NCI-H526 (cell line): ENCODE data around the gene CFAP45.

Experiments used
- DNase-seq, 2 experiments: peaks; one replicate each; lab custom pipeline; 2025; lab: John Stamatoyannopoulos, UW

CFAP45 gene

DNA sequence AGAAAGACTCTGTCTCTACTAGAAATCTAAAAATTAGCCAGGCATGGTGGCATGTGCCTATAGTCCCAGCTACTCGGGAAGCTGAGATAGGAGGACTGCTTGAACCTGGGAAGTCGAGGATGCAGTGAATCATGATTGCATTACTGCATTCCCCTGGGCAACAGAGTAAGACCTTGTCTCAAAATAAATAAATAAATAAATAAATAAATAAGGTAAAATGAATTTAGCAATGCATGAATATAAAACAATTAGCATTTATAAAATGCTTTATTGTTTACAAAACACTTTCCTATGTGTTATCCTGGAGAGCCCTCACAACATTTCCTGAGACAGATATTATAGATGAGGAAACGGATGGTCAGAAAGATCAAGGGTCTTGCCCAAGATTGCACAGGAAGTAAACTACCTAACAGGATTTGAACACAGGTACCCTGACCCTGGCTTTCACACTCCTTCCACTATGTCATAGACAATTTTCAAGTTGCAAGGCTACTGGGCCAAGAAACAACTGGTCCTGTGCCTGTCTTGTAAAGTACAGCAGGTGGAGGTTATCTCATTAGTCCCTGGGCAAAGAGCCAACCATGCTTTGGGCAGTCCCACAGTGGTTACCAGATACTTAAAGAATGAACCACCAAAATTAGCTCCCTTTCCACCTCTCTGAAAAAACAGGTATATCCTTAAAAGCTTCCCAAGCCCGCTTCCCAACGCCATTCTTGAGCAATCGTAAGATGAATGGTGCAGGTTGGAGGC lies 22.1 kb downstream of the CFAP45 start:
- DNase-seq = no peak

DNA sequence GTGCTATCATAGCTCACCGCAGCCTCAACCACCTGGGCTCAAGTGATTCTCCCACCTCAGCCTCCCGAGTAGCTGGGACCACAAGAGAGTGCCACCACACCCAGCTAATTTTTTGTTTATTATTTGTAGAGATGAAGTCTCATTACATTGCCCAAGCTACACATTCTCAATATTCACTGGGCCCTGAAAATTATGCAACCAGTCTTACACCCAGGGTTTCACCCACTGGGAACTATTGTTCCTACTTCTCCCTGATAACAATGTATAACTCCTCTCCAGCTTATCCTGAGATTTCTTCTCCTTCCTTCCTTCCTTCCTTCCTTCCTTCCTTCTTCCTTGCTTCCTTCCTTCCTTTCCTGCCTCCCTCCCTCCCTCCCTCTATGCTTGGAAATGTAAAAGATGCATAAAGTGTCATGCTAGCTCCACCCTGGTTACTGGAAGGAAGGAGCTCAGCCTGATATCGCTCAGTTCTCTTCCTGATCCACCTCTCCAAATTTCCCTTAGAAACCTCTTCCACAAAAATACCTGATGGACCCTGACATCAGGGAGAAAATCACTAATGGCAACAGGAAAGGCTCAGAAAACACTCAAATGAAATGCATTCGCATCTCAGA lies 26.3 kb downstream of the CFAP45 start:
- DNase-seq = no peak

DNA sequence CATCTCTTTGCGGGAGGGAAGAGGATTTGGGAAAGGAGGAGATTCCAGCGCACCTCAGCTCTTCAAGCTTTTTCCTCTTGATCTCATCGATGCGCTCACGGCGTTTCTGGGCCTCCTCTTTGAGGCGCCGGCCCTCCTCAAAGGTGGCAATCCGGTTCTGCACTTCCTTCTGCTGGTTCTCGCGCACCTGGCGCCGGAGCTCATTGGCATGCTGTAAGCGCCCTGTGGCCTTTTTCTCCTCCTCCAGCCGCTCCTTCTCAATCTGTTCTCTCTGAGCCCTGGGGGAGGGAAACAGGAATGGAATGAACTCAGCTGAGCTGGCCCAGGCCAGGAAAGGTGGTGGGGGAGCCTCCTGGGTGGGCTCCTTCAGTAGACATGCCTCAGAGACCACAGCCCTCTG lies 27.1 kb downstream of the CFAP45 start:
- no peak for DNase-seq

DNA sequence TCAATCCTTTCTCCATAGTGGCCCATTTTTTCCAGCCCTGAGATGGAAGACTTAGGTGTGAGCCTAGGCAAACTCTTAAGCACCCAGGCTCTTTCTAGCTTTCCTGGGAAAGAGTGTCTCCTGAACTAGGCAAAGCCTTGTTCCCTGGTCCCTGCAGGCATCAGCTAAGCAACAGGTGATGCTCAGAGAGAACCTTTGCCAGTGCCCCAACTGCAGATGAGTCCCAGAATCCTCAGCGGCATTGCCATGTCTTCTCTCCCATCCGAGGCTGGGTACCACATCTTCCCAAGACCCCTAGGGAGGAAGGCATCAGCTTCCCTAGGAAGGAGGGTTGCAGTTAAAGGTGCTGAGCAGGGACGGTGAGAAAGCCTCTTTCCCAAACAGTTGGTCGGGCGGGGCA lies 29.3 kb downstream of the CFAP45 start:
- no peak for DNase-seq

DNA sequence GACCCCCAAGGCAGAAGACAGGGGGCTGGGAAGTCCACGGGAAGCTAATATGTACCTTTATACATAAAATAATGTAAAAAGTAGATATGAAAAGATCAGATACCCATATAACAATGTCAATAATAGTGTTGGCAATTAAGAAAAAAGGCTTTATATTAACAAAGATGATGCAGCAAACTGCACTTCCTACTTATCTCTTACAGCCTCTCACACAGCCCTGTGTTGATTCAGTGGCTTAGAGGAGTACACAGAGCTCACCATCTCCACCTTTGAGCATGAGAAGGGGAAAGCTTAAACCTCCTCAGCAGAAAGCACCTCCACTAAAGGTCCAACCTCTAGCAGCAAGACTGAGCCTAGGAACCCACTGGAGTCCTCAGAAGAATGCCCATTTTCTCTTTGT lies 30.4 kb downstream of the CFAP45 start:
- no peak for DNase-seq

DNA sequence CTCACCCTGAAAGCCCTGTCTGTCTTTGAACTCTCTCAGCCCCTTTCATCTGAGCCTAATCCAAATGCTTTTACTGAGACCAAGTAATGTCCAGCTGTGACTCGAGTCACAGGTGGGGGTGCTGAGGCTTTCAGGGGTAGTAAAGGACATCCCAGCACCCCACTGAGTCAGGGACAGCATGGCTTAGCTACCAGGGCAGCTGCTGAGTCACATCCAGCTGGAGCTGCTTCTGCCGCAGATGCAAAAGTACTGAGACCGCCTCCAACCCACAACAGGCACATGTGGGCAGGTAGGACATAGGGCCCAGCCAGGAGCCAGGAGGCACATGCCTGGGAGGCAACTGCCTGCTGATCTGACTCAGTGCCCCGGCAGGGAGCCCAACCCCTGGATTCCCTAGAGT lies 30.8 kb downstream of the CFAP45 start:
- DNase-seq = no peak

DNA sequence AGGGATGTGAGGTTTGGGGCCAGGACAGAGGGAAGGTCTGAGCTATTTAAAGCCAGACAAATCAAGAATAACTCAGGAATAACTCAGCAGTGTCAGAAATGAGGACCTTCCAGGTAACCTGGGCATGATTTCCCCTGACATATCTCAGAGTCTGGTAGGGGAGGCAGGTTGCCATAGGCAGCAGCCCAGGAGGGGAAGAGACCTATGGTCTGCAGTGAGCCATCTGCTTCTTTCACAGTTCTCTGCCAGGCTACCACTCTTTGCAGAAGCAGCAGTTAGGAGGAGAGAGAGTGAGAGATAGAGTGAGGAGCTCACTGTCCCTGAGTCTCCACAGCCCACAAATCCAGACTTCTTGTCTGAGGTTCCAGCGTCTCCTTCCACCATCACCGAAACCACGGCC lies 31.2 kb downstream of the CFAP45 start:
- DNase-seq = no peak

DNA sequence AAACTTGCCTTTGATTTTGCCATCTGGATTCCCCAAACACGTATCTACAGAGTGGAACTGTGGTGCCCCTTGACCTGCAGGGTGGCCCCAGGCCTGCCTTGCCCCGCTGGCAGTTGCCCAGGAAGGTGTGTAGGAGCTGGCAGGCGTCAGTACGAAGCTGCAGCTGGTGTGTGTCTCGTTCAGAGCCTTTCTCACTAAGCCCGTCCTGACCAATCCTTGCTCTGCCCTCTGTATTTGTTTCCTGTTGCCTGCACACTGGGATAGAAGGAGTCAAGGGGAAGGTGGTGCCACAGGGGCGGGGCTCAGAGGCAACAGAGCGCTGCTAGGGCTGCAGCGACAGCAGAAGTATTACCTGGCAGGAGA lies 32.3 kb downstream of the CFAP45 start:
- peak; percentile 94 to 96 for DNase-seq

DNA sequence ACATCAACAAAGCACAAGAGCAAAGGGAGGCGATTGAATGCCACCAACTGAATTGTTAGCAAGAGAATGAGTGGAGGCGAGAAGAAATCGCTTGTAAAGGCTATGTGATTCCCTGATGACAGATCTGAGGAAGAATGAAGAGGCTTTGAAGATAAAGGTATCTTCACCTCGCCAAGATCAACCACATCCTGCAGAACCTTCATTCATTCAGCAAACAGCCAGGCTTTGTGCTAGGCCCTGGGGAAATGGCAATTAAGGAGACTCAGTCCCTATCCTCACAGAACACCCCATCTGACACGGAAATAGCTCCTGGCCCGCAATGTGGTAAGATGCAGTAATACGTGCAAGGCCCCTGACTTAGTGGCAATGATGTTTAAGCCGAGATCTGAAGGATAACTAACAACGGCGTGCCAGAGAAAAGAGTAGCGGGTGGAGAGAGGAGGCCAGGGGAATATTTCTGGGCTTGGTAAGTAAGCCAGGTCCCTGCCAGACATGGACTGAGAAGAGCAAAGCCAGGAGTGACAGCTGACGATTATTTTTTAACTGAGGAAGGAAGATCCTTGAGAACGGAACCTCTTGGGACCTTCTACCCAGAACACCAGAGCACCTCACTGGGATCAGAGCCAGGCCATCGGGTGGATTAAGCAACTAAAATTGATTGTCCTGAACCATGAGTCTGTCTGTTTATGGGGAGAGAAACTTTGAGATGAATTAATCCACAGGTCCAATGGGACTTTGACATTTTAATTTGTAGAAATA lies 32.9 kb downstream of the CFAP45 start:
- no peak for DNase-seq

DNA sequence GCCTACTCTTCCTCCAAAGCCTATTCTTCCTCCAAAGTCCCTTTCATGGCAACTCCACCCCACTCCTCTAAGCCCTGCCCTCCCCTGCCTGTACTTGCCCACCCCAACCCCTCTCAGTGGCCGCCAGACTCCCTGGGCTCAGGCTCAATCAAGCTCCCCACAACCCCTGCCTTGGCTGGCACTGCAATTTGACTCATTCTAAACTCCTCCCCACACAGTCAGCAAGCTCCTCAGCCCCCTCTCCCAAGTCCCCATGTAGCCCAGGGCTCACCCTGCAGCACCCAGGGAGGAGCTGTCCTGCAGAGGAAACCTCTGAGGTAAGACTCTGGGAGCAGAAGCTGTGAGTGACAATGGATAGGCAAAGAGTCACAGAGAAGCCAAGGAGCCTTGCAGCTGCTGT lies 33.9 kb downstream of the CFAP45 start:
- DNase-seq = no peak

DNA sequence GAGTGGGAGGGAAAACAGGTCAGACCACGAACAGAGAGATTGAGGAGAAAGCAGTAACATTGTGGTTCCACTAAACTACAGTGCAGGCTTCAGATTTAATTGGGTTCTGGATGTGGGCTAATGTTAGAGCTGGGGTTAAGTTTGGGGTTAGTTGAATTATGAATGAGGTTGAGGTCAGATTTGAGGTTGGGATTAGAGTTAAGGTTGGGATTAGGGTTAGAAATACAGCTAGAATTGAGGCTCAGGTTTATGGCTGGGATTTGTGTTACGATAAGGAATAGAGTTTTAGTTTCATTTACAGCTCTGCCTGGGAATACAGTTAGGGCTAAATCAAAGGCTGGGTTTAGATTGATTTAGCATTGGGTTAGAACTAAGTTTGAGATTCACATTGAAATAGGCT lies 35.7 kb downstream of the CFAP45 start:
- DNase-seq = no peak

DNA sequence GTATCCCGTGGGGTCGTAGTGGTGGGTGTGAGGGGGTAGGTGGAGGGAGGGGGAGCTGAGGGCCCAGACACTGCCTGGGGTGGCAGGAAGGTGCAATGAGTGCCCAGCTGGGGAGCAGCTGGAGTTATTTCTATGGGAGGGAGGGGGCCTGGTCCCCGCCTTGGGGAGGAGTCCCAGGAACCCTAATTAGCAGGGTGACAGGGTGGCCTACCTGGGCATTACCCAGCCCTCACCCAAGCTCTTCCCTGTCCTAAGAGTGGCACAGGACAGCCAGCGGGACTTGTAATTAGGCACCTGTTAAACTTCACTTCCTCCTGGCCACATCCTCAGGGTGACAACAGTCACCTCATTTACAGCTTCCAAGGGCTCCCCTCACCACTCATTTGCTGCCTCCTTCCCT lies 37.4 kb downstream of the CFAP45 start, which contains the start of gene VSIG8:
Gene VSIG8 (minus strand): TSS at position 101 of the 400 bp plus-strand sequence. CDS start 136 bp downstream, outside the sequence.
- no peak for DNase-seq

DNA sequence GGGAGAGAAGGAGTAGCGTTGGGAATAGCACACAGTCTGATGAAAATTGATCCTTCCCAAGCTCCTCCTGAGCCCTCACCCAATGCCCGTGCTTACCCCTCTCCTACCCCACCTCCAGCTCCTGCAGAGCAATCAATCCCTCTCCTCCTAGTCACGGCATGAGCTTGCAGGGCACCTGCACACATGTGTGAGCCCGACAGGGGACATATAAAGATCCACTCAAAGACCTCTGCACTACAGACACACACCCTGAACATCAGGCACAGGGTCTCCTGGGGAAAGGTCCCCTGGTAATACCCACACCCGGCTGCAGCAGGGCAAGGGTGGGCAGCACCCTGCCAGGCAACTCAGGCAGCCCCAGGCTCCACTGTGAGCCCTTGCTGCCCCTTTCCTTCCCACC lies 37.9 kb downstream of the CFAP45 start:
- DNase-seq = no peak

DNA sequence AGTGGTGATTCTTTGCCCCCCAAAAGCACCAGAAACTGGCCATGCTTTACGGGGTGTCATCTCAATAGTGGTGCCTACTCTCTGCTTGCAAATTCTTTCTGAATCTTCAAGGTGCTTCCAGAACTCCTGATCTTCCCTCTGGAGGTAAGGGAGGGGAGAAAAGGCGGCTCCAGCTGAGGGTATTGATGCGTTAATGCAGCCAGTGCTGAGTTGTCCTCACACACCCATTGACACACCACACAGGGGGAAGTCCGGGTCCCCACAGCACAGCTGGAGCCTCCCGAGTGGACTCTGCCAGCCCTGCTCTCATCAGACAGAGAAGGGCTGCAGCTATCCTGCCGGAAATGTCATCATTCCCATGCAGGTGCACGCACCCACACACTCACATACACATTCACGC lies 38.7 kb downstream of the CFAP45 start:
- DNase-seq = no peak

DNA sequence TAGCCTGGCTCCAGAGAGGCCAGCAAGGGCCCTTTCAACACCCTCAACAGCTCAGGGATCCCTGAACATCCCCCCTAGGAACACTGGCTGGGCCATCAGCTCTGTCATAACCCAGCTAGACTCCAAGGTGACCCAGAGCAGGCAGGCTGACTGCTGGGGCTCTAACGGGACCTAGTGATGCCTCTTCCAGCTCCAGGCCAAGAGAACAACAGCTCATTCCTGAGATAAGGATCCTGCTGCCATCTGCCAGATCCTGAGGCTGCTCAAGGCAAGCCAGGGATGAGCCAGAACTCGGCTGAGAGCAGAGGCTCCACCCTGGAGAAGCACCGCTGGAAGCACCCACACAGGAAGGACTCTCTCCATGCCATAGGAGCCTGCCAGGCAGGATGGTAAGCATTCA lies 39.5 kb downstream of the CFAP45 start:
- DNase-seq = no peak

DNA sequence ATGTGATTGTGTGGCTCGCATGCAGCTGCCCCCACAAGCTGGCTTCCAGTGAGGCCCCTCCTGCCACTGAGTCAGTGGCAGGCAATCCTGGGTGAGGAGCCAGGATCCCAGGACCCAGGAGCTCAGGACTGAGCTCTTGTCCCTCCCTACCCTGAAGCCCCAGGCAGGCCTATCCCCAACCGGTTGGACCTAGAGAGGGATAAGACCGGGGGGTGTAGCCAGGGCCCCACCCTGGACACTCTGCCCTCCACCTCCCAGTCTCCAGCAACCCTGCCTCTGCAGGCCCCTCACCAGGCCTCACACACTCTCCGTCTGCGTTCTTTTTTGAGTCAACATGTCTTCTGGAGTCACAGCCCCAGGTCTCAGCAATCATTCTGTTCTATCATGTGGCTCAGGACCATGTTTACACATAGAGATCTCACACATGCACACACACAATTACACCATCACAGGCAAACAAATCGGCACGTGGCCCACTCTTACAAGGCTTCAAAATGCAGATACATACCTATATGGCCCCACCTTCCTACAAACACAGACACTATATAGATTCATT lies 40.1 kb downstream of the CFAP45 start:
- no peak for DNase-seq

DNA sequence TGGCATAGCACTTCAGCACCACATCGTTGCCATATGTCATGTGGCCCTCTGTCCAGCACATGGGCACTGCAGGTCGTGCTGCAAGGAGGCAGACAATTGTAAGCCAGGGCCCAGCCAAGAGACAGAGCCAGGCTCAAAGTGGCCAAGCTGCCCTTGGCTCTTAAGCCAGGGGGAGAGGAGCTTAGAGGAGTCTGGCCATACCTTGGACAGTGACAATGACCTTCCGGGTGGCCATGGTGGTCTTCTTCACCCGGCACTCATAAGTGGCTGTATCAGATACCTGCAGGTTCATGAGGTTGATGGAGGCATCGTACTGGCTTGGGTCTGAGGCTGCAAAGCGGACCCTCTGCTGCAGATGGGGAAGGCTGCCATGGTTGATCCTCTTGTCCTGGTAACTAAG lies 42.1 kb downstream of the CFAP45 start:
- no peak for DNase-seq

DNA sequence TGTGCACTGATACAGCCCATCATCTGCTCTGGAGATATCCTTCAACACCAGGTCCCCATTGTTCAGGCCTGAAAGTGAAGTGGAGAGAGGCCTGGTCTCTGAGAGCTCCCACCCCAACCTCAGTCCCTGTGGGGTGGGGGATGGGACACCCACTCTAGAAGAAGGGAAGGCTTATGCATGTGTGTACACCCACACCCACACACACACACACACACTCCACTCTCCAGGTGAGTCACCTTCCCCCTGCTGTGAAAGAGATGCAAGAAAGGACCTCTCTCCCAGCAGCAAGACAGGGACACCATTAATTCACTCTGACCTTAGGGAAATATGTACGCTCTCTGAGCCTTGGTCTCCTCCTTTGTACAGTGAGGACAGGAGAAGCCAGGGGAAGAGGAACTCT lies 43.4 kb downstream of the CFAP45 start:
- DNase-seq = no peak

DNA sequence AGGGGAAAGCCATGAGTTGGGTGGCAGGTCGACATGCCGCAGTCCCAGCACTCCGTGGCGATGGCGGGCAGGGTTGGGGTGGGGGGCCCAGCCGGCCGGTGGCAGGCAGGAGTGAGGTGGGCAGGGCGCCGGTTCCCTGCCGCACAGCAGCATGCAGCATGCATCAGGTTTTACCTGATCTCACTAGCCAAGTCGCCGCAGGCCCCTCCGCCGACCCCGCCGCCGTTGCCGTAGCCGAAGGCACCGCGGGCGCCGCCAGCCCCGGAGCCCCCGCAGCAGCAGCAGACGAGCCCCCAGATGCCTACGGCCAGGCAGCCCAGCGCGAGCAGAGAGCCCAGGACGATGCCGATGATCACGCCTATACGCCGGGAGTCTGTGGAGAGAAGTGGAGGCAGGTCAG lies 44.3 kb downstream of the CFAP45 start:
- DNase-seq = no peak

DNA sequence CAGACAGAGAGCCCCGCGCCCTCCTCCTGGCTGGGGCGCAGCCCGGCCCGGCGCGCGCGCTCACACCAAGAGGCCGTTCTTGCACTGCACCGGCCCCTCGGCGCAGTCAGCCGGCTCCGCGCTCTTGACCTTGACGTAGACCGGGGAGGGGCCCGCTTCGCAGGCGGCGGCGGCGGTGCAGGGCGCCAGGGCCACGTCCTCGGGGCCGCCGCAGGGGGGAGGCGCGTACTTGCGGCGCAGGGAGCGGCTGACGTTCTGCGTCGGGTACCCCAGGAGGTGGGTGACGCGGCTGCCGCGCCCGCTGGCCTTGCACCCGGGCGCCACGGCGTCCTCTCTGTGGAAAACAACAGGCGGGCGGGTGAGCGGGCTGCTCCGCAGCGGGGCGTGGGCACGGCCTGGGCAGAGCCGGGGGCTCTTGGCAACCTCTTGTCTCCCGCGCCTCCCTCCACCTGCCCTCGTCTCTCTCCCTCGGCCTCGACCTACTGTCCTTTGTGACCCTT lies 45.2 kb downstream of the CFAP45 start:
- DNase-seq = peak; percentile 56 to 94

DNA sequence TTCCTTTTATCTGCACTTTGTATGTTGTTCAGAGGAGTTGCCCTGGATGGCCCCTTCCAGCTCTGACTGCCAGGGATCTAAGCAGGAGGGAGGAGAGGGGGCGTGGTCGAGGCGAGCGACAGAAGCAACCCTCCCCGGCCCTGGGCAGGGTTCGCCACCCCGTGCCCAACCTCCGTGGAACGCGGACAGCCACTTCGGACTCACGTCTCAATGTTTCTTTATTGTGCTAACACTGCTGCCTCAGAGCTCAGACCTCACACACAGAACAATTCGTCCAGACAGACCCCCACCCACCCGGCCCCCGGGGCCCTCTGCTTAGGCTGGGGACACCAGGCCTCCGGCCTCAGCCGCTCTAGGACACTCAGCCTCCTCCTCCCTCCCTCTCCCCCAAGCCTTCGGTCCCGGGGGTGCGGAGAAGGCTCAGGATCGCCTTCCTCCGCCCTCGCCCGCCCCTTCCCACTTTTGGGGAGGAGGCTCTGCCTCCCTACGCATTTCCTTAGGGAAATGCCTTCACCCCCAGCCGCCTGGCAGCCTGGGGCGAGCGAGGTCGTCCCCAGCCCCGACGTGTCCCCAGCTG lies 45.8 kb downstream of the CFAP45 start:
- DNase-seq = peak; percentile 56 to 92

DNA sequence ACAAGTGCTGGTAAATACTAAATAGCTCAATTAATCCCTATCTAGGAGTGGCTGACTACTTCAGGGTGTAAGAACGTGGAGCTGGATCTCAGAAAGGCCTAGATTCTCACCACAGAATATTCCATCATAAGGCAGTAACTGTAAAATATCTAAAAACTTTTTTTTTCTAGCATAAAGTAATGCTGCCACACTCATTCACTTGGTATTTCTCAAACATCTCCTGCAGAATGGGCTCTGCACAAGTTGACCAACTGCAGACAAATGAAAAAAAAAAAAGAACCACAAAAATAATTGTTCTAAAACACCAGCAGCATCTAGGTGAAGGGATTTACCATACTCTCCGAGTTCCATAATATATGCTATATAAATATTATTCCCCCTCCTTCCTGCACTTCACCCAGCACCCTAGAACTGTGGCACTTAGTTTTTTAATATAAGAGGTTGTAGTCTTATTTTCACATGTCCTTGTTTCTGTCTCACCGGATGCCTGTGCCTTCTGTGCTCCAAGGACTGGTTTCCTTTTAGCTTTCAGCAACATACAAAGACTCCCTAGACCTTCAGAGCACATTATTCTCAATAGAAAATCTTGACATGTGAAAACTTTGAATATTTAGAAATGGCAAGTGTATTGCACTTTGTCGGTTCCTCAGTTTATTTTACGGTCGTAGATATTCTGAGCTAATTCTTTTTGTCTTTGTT lies 46.4 kb downstream of the CFAP45 start:
- peak in 1 of 2 experiments; percentile 38 for DNase-seq
